Colonic mucosa (tissue), 4 donors: ENCODE results near the gene WWOX. TPM values are rescaled to one million over a fixed set of nuclear protein-coding genes. Genes with fewer than 3 reads are reported as not detected.

Experiments used
- DNase-seq: peaks from one replicate; pipeline ENCODE4 v3.0.0-alpha.2; 2020
- H3K27ac ChIP-seq: fragments of 200-600 bp; one replicate; pipeline ENCODE4 v1.8.0; 2021
- H3K27me3 ChIP-seq: fragments of 200-600 bp; one replicate; pipeline ENCODE4 v1.8.0; 2021
- H3K36me3 ChIP-seq: fragments of 200-600 bp; one replicate; pipeline ENCODE4 v1.8.0; 2021
- H3K4me1 ChIP-seq: fragments of 200-600 bp; one replicate; pipeline ENCODE4 v1.8.0; 2021; ENCODE audit warnings: mild to moderate bottlenecking
- H3K4me3 ChIP-seq: fragments of 200-600 bp; one replicate; pipeline ENCODE4 v1.8.0; 2021
- H3K9ac ChIP-seq, 2 donors: one replicate each; pipeline ENCODE4 v1.7.0; 2013; ENCODE audit warnings: control low read depth in 2 of 2, low read depth in 2 of 2, low read length in 2 of 2
- H3K9me3 ChIP-seq: fragments of 200-600 bp; one replicate; pipeline ENCODE4 v1.8.0; 2021
- intact Hi-C: fragments of 100-400 bp; cut with DNase I; formaldehyde crosslinking; loops from one replicate; pipeline ENCODE4 v1.14.1; 2022
- total RNA-seq, 2 donors: library from RNA; stranded (reverse); fragmentation: NEBNext Ultra II Directional in 1 of 2; extraction: Animal tissue kit (Norgen Biotek cat#: 25700) in 1 of 2; gene quantifications; one replicate each; pipeline ENCODE4 v1.2.1, GENCODE V29; 2021
- TF ChIP-seq, protein P1 (sequence below): fragments of 200-600 bp; IDR thresholded peaks from one replicate; pipeline ENCODE4 v1.8.0; 2022; ENCODE audit warnings: antibody characterized with exemption, mild to moderate bottlenecking
- donor health status: healthy.
- donor health status: DM: no; HTN: no; CAD: no.
- donor health status: DM: no; HTN: no; CAD: no.

The WWOX gene
- total RNA-seq, 2 donors from 2014 or later = 7.2 to 11.0 TPM

DNA sequence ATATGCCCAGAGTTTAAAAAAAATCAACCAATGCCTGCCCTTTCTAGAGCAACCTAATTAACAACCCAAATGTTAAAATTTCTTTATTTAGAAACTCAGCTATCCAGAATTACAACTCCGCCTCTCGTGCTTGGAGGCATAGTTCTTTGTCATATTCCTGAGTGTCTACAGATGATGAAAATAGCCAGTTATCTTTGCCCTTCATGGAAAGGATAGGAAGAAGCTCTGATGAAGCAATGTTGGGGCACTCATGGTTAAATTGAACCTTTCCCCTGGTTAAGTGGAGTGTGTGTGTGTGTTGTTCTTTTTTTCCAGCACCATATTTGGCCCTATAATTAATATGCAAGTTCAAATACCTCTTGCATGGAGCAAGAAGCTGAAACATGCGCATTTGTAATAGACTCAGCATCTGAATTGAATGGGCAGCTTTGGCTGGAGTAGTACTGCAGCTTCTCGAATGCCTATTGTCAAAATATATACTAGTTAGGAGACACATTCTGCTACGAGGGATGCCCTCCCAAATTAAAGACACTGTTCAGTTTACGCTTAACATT, 506.2 kb downstream of the WWOX start:
- H3K36me3 ChIP-seq = no peaks in the 10 kb centered on the region
- TF ChIP-seq, protein P1, sequence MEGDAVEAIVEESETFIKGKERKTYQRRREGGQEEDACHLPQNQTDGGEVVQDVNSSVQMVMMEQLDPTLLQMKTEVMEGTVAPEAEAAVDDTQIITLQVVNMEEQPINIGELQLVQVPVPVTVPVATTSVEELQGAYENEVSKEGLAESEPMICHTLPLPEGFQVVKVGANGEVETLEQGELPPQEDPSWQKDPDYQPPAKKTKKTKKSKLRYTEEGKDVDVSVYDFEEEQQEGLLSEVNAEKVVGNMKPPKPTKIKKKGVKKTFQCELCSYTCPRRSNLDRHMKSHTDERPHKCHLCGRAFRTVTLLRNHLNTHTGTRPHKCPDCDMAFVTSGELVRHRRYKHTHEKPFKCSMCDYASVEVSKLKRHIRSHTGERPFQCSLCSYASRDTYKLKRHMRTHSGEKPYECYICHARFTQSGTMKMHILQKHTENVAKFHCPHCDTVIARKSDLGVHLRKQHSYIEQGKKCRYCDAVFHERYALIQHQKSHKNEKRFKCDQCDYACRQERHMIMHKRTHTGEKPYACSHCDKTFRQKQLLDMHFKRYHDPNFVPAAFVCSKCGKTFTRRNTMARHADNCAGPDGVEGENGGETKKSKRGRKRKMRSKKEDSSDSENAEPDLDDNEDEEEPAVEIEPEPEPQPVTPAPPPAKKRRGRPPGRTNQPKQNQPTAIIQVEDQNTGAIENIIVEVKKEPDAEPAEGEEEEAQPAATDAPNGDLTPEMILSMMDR = no peak
- H3K4me3 ChIP-seq = no peak overlapping the region
- no peaks in the 10 kb centered on the region for H3K9me3 ChIP-seq
- H3K4me1 ChIP-seq = no peaks in the 10 kb centered on the region
- no peak overlapping the region for H3K27ac ChIP-seq
- H3K9ac ChIP-seq = no peak overlapping the region
- H3K27me3 ChIP-seq = no peaks in the 10 kb centered on the region
- intact Hi-C loops = no loop called here
- no peak for DNase-seq

DNA sequence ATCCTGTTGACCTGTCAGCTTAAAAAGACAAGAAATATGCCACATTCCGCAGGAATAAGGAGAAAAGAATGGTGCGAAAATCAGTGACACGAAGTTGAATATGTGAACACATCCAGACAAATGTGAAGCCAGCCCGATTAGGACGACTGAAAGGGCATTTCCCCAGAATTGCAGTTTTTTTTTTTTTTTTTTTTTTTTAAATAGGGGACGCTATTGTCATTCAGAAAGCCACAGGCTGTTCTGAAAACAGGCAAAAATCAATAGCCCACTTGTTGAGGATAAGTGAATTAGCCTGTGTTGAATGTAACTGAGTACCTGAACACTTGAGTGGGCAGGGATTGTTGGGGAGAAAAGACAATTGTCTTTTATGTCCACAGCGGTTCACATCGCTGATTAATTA, 507.1 kb downstream of the WWOX start:
- TF ChIP-seq, protein P1 = no peak
- H3K4me3 ChIP-seq = no peak overlapping the region
- no peaks in the 10 kb centered on the region for H3K36me3 ChIP-seq
- no peaks in the 10 kb centered on the region for H3K9me3 ChIP-seq
- no peaks in the 10 kb centered on the region for H3K4me1 ChIP-seq
- H3K27me3 ChIP-seq = no peaks in the 10 kb centered on the region
- DNase-seq = no peak
- intact Hi-C loops = no loop called here
- no peak overlapping the region for H3K27ac ChIP-seq
- no peak overlapping the region for H3K9ac ChIP-seq

DNA sequence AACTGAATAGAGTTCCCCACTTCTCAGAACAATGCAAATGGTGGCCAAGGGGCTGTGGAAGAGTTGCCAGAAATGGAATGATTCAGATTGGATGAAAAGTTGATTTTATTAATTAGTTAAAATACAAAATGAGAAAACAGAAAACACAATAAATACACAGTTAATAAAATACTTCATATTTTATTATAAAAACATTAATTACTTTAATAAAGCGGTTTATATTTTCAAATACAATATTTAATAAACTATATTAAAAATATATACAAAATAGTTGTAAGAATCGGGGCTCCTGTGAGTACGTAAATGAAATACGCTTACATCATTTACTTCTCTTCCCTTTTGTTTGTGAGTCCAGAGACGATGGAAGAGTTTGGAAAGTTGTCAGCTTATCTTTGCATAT, 507.6 kb downstream of the WWOX start:
- TF ChIP-seq, protein P1 = no peak
- intact Hi-C loops = no loop called here
- H3K4me3 ChIP-seq = no peak overlapping the region
- H3K27ac ChIP-seq = no peak overlapping the region
- no peaks in the 10 kb centered on the region for H3K9me3 ChIP-seq
- H3K4me1 ChIP-seq = no peaks in the 10 kb centered on the region
- no peak overlapping the region for H3K9ac ChIP-seq
- no peaks in the 10 kb centered on the region for H3K36me3 ChIP-seq
- no peak for DNase-seq
- no peaks in the 10 kb centered on the region for H3K27me3 ChIP-seq

DNA sequence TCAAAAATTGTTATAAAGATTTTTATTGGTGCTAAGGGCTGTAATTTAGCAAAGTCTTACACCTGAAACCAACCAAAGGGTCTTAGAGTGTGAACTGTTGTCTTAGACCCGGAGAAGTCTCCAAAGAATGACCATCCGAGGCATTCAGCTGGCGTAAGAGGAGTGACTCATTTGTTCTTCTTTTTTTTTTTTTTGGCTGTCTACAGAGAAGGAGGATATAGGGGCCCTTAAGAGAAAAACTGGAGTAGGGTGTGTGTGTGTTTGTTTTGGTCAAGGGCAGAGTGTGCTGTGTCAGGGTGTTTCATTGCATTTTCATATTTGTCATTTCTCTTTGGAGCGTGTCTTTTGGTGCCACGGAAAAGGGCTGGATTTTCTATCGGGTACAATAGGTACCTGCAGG, 508.0 kb downstream of the WWOX start:
- H3K27me3 ChIP-seq = no peaks in the 10 kb centered on the region
- H3K9me3 ChIP-seq = no peaks in the 10 kb centered on the region
- intact Hi-C loops = no loop called here
- no peak overlapping the region for H3K4me3 ChIP-seq
- H3K27ac ChIP-seq = no peak overlapping the region
- no peak overlapping the region for H3K9ac ChIP-seq
- H3K4me1 ChIP-seq = no peaks in the 10 kb centered on the region
- no peak for DNase-seq
- TF ChIP-seq, protein P1 = no peak
- no peaks in the 10 kb centered on the region for H3K36me3 ChIP-seq

DNA sequence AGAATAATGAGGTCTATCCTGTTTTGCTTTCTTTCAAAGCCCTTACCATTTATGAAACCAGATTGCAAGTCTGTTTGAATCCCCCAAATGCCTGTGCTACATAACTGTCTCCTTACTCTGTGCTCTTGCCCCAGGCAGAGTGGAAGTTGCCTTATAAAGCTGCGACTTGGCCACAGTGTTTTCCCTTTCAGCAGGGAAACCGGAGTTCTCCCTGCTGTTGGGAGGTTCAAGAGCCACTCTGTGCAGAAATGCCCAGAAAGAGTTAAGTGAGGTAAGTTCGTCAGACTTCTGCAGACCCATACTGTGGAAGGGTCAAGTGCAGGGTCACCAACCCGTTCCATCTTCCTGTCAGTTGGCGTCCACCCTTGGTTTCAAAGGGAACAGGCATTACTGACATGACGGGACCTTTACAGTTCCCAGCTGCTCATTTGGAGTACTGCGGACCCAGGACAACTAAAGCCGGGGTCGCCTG, 508.9 kb downstream of the WWOX start:
- Histone ChIP-seq H3K27ac (no peak overlapping the region), H3K4me3 (no peak overlapping the region), H3K9me3 (no peaks in the 10 kb centered on the region), H3K9ac (no peak overlapping the region), H3K27me3 (no peaks in the 10 kb centered on the region), H3K36me3 (no peaks in the 10 kb centered on the region), H3K4me1 (no peaks in the 10 kb centered on the region)
- DNase-seq = no peak
- intact Hi-C loops = no loop called here
- TF ChIP-seq, protein P1 = no peak
